ENCODE measurements around the gene TNNI2. TPM values are rescaled to one million over a fixed set of nuclear protein-coding genes. Genes with fewer than 3 reads are reported as not detected.
"Not testable (repeated sequence)": the region's sequence is repeated elsewhere in the genome, so short reads cannot be mapped to it uniquely, and the experiment has no call there.

TNNI2 gene
- total RNA-seq, 1 donor from 2014 or later: 73.7 TPM

GRCh38 chr11:1862588-1863351, 24.0 kb downstream of the TNNI2 start:
- no peak for DNase-seq (ENCODE audit: low spot score)

- peak; percentile 79 for DNase-seq (ENCODE audit: low spot score)
These were observed 24.8 kb downstream of the TNNI2 start for GRCh38 chr11:1863352-1864216.

- DNase-seq (ENCODE audit: low spot score): no peak
These were observed 25.4 kb downstream of the TNNI2 start for GRCh38 chr11:1864231-1864630.

GRCh38 chr11:1864831-1865665, 26.3 kb downstream of the TNNI2 start:
- no peak for DNase-seq (ENCODE audit: low spot score)

- DNase-seq (ENCODE audit: low spot score): no peak
These were observed 27.4 kb downstream of the TNNI2 start for GRCh38 chr11:1866226-1866625.

GRCh38 chr11:1866776-1867175, 28.0 kb downstream of the TNNI2 start:
- no peak for DNase-seq (ENCODE audit: low spot score)

- no peak for DNase-seq (ENCODE audit: low spot score)
These were observed 28.6 kb downstream of the TNNI2 start for GRCh38 chr11:1867381-1867780.

GRCh38 chr11:1868056-1868635, 29.4 kb downstream of the TNNI2 start:
- no peak for DNase-seq (ENCODE audit: low spot score)

- no peak for DNase-seq (ENCODE audit: low spot score)
These were observed 30.0 kb downstream of the TNNI2 start for GRCh38 chr11:1868636-1869291.

GRCh38 chr11:1869427-1870325, 30.9 kb downstream of the TNNI2 start:
- DNase-seq (ENCODE audit: low spot score): no peak

GRCh38 chr11:1870326-1870696, 31.5 kb downstream of the TNNI2 start:
- DNase-seq (ENCODE audit: low spot score): no peak

GRCh38 chr11:1870721-1871466, 32.1 kb downstream of the TNNI2 start:
- no peak for DNase-seq (ENCODE audit: low spot score)

GRCh38 chr11:1871531-1871930, 32.8 kb downstream of the TNNI2 start:
- DNase-seq (ENCODE audit: low spot score): no peak

GRCh38 chr11:1872267-1872985, 33.6 kb downstream of the TNNI2 start:
- no peak for DNase-seq (ENCODE audit: low spot score)

- DNase-seq (ENCODE audit: low spot score): no peak
These were observed 34.4 kb downstream of the TNNI2 start for GRCh38 chr11:1873048-1873812.

GRCh38 chr11:1873813-1874150, 35.0 kb downstream of the TNNI2 start:
- DNase-seq (ENCODE audit: low spot score): not testable (repeated sequence)

GRCh38 chr11:1874441-1875092, 35.8 kb downstream of the TNNI2 start:
- not testable (repeated sequence) for DNase-seq (ENCODE audit: low spot score)

Measured in mucosa of gallbladder (tissue), 1 donor.